ENCODE results near the gene SMIM22. TPM values are rescaled to one million over a fixed set of nuclear protein-coding genes. Genes with fewer than 3 reads are reported as not detected.

The SMIM22 gene
- polyA plus RNA-seq, 4 donors, result 7.5 to 12.7 (median 10.9) TPM

Other genes with a start within 250 kb of the SMIM22 start
- under 1 TPM; 0.17 to 0.33 (median 0.26) TPM for gene C16orf96, start 239.0 kb upstream of the SMIM22 start, polyA plus RNA-seq (ENCODE audit: insufficient read length in 4 of 4)
- gene UBALD1, start 180.5 kb upstream of the SMIM22 start, polyA plus RNA-seq (ENCODE audit: insufficient read length in 4 of 4), result 10 to 100 TPM; 14.4 to 26.8 (median 15.3) TPM
- 10 to 100 TPM; 42.1 to 63.2 (median 47.1) TPM for gene MGRN1, start 170.5 kb upstream of the SMIM22 start, polyA plus RNA-seq (ENCODE audit: insufficient read length in 4 of 4)
- 10 to 100 TPM; 39.7 to 55.9 (median 43.3) TPM for gene NUDT16L1, start 101.8 kb upstream of the SMIM22 start, polyA plus RNA-seq (ENCODE audit: insufficient read length in 4 of 4)
- 10 to 100 TPM; 20.8 to 24.0 (median 22.8) TPM for gene ANKS3, start 61.1 kb upstream of the SMIM22 start, polyA plus RNA-seq (ENCODE audit: insufficient read length in 4 of 4)
- 1 to 10 TPM; 2.1 to 2.5 (median 2.3) TPM for gene DNAAF8, start 60.8 kb upstream of the SMIM22 start, polyA plus RNA-seq (ENCODE audit: insufficient read length in 4 of 4)
- gene ZNF500, start 28.2 kb upstream of the SMIM22 start, polyA plus RNA-seq (ENCODE audit: insufficient read length in 4 of 4), result 10 to 100 TPM; 13.8 to 19.2 (median 16.4) TPM
- under 1 TPM in 1 of 4 donors, not detected in 3; 0.18 TPM for gene SEPTIN12, start 7.0 kb upstream of the SMIM22 start, polyA plus RNA-seq (ENCODE audit: insufficient read length in 4 of 4)
- 10 to 100 TPM; 34.8 to 42.1 (median 36.3) TPM for gene ROGDI, start 7.3 kb downstream of the SMIM22 start, polyA plus RNA-seq (ENCODE audit: insufficient read length in 4 of 4)
- 100 to 1,000 TPM; 123 to 150 (median 139) TPM for gene GLYR1, start 51.9 kb downstream of the SMIM22 start, polyA plus RNA-seq (ENCODE audit: insufficient read length in 4 of 4)
- 10 to 100 TPM; 33.4 to 36.1 (median 35.0) TPM for gene UBN1, start 52.1 kb downstream of the SMIM22 start, polyA plus RNA-seq (ENCODE audit: insufficient read length in 4 of 4)
- 10 to 100 TPM; 27.8 to 34.6 (median 28.7) TPM for gene PPL, start 141.8 kb downstream of the SMIM22 start, polyA plus RNA-seq (ENCODE audit: insufficient read length in 4 of 4)
- gene SEC14L5, start 163.0 kb downstream of the SMIM22 start, polyA plus RNA-seq (ENCODE audit: insufficient read length in 4 of 4), result under 1 TPM; 0.14 to 0.36 (median 0.26) TPM
- 10 to 100 TPM in 1 of 4 donors, 1 to 10 TPM in 3; 8.6 to 10.9 (median 8.8) TPM for gene NAGPA, start 238.6 kb downstream of the SMIM22 start, polyA plus RNA-seq (ENCODE audit: insufficient read length in 4 of 4)

Data from right renal pelvis (tissue), 4 donors.